Stimulated activated memory B cell treated with anti-CD40 and anti-IgM and Interleukin-4, amounts not matched to agents 10 μg/mL and 1 μg/mL and 100 μg/mL, for 72 hours (primary cell): ENCODE data around the gene AMBP.
A peak's percentile ranks its signal among the peaks of the same experiment; 100 is the strongest.
"Not testable (repeated sequence)": the region's sequence is repeated elsewhere in the genome, so short reads cannot be mapped to it uniquely, and the experiment has no call there.

Experiments used
- ATAC-seq: fragments of 150-1000 bp; cut with Tn5 transposase; 2 replicates; pipeline ENCODE4 v1.10.0; 2021
- H3K27ac Mint-ChIP-seq: one replicate; pipeline ENCODE4 v1.8.0; 2022; ENCODE audit warnings: mild to moderate bottlenecking, mixed read lengths
- H3K27me3 Mint-ChIP-seq: one replicate; pipeline ENCODE4 v1.8.0; 2022; ENCODE audit warnings: mixed read lengths
- H3K36me3 Mint-ChIP-seq: one replicate; pipeline ENCODE4 v1.8.0; 2022; ENCODE audit warnings: mixed read lengths
- H3K4me1 Mint-ChIP-seq: one replicate; pipeline ENCODE4 v1.8.0; 2022; ENCODE audit warnings: mixed read lengths
- H3K4me3 Mint-ChIP-seq: one replicate; pipeline ENCODE4 v1.8.0; 2022; ENCODE audit warnings: mild to moderate bottlenecking, moderate library complexity, mixed read lengths
- H3K9me3 Mint-ChIP-seq: one replicate; pipeline ENCODE4 v1.8.0; 2022; ENCODE audit warnings: mixed read lengths

AMBP gene

GRCh38 chr9:114088571-114089170 lies 10.6 kb upstream of the AMBP start:
- Mint-ChIP-seq H3K27ac (no peak overlapping the region), H3K27me3 (peaks cover 18% of the 10 kb centered on the region), H3K36me3 (no peaks in the 10 kb centered on the region), H3K9me3 (no peaks in the 10 kb centered on the region), H3K4me1 (no peaks in the 10 kb centered on the region), H3K4me3 (no peak overlapping the region)
- no peak for ATAC-seq

GRCh38 chr9:114087721-114088120 lies 9.6 kb upstream of the AMBP start:
- H3K4me1 Mint-ChIP-seq: no peaks in the 10 kb centered on the region
- no peak for ATAC-seq
- H3K9me3 Mint-ChIP-seq: no peaks in the 10 kb centered on the region
- H3K4me3 Mint-ChIP-seq: no peak overlapping the region
- peaks cover 18% of the 10 kb centered on the region for H3K27me3 Mint-ChIP-seq
- no peaks in the 10 kb centered on the region for H3K36me3 Mint-ChIP-seq
- H3K27ac Mint-ChIP-seq: no peak overlapping the region

- H3K9me3 Mint-ChIP-seq: no peaks in the 10 kb centered on the region
- no peak for ATAC-seq
- H3K27ac Mint-ChIP-seq: no peak overlapping the region
- H3K4me3 Mint-ChIP-seq: no peak overlapping the region
- no peaks in the 10 kb centered on the region for H3K36me3 Mint-ChIP-seq
- peaks cover 29% of the 10 kb centered on the region for H3K27me3 Mint-ChIP-seq
- no peaks in the 10 kb centered on the region for H3K4me1 Mint-ChIP-seq
Measured at GRCh38 chr9:114086607-114087006, 8.5 kb upstream of the AMBP start.

- ATAC-seq: no peak
Measured at GRCh38 chr9:114086009-114086408, 7.9 kb upstream of the AMBP start.

GRCh38 chr9:114085387-114085789 lies 7.3 kb upstream of the AMBP start:
- no peak overlapping the region for H3K27ac Mint-ChIP-seq
- H3K4me1 Mint-ChIP-seq: no peaks in the 10 kb centered on the region
- H3K4me3 Mint-ChIP-seq: no peak overlapping the region
- H3K36me3 Mint-ChIP-seq: no peaks in the 10 kb centered on the region
- ATAC-seq: no peak
- no peaks in the 10 kb centered on the region for H3K9me3 Mint-ChIP-seq
- peaks cover 30% of the 10 kb centered on the region for H3K27me3 Mint-ChIP-seq

More at GRCh38 chr9:114086009-114086408, 7.9 kb upstream of the AMBP start:
- Mint-ChIP-seq H3K27ac (no peak overlapping the region), H3K4me1 (no peaks in the 10 kb centered on the region), H3K4me3 (no peak overlapping the region), H3K36me3 (no peaks in the 10 kb centered on the region), H3K9me3 (no peaks in the 10 kb centered on the region), H3K27me3 (peaks cover 35% of the 10 kb centered on the region)

GRCh38 chr9:114084282-114085073 lies 6.4 kb upstream of the AMBP start:
- Mint-ChIP-seq H3K36me3 (no peaks in the 10 kb centered on the region), H3K4me3 (no peak overlapping the region), H3K27ac (no peak overlapping the region), H3K9me3 (no peaks in the 10 kb centered on the region), H3K27me3 (peaks cover 21% of the 10 kb centered on the region), H3K4me1 (no peaks in the 10 kb centered on the region)
- no peak for ATAC-seq

GRCh38 chr9:114083666-114084065 lies 5.6 kb upstream of the AMBP start:
- no peaks in the 10 kb centered on the region for H3K9me3 Mint-ChIP-seq
- no peak for ATAC-seq
- peaks cover 17% of the 10 kb centered on the region for H3K27me3 Mint-ChIP-seq
- H3K27ac Mint-ChIP-seq: no peak overlapping the region
- no peaks in the 10 kb centered on the region for H3K4me1 Mint-ChIP-seq
- H3K4me3 Mint-ChIP-seq: no peak overlapping the region
- no peaks in the 10 kb centered on the region for H3K36me3 Mint-ChIP-seq

- H3K27ac Mint-ChIP-seq, H3K9me3 Mint-ChIP-seq, H3K36me3 Mint-ChIP-seq, ATAC-seq, H3K4me3 Mint-ChIP-seq, H3K4me1 Mint-ChIP-seq: not testable (repeated sequence)
- H3K27me3 Mint-ChIP-seq: peaks cover 17% of the 10 kb centered on the region
Measured at GRCh38 chr9:114082763-114083412, 4.8 kb upstream of the AMBP start.

GRCh38 chr9:114082017-114082762 lies 4.1 kb upstream of the AMBP start:
- no peak overlapping the region for H3K4me3 Mint-ChIP-seq
- H3K27ac Mint-ChIP-seq: no peak overlapping the region
- peak; percentile 71 for ATAC-seq
- peaks cover 24% of the 10 kb centered on the region for H3K27me3 Mint-ChIP-seq
- no peaks in the 10 kb centered on the region for H3K36me3 Mint-ChIP-seq
- no peaks in the 10 kb centered on the region for H3K9me3 Mint-ChIP-seq
- no peaks in the 10 kb centered on the region for H3K4me1 Mint-ChIP-seq

GRCh38 chr9:114081441-114082016 lies 3.4 kb upstream of the AMBP start:
- H3K27me3 Mint-ChIP-seq: peaks cover 31% of the 10 kb centered on the region
- no peak overlapping the region for H3K4me3 Mint-ChIP-seq
- no peak overlapping the region for H3K27ac Mint-ChIP-seq
- no peak for ATAC-seq
- H3K4me1 Mint-ChIP-seq: no peaks in the 10 kb centered on the region
- H3K36me3 Mint-ChIP-seq: no peaks in the 10 kb centered on the region
- H3K9me3 Mint-ChIP-seq: no peaks in the 10 kb centered on the region

GRCh38 chr9:114080773-114081440 lies 2.8 kb upstream of the AMBP start:
- no peak overlapping the region for H3K4me3 Mint-ChIP-seq
- H3K36me3 Mint-ChIP-seq: no peaks in the 10 kb centered on the region
- H3K27ac Mint-ChIP-seq: no peak overlapping the region
- no peaks in the 10 kb centered on the region for H3K4me1 Mint-ChIP-seq
- peaks cover 37% of the 10 kb centered on the region for H3K27me3 Mint-ChIP-seq
- ATAC-seq: no peak
- H3K9me3 Mint-ChIP-seq: no peaks in the 10 kb centered on the region

- ATAC-seq: no peak
- Mint-ChIP-seq H3K9me3 (no peaks in the 10 kb centered on the region), H3K4me1 (no peaks in the 10 kb centered on the region), H3K27me3 (peaks cover 43% of the 10 kb centered on the region), H3K4me3 (no peak overlapping the region), H3K27ac (no peak overlapping the region), H3K36me3 (no peaks in the 10 kb centered on the region)
Measured at GRCh38 chr9:114080195-114080772, 2.2 kb upstream of the AMBP start.

GRCh38 chr9:114078781-114079156 lies 669 bp upstream of the AMBP start:
- Mint-ChIP-seq H3K27ac (no peak overlapping the region), H3K27me3 (peaks cover 54% of the 10 kb centered on the region), H3K36me3 (no peaks in the 10 kb centered on the region), H3K4me3 (no peak overlapping the region), H3K4me1 (no peaks in the 10 kb centered on the region), H3K9me3 (peaks cover 3% of the 10 kb centered on the region)
- ATAC-seq: no peak

GRCh38 chr9:114077162-114077837 lies 800 bp downstream of the AMBP start:
- Mint-ChIP-seq H3K4me1 (no peaks in the 10 kb centered on the region), H3K4me3 (no peak overlapping the region), H3K9me3 (peaks cover 3% of the 10 kb centered on the region), H3K27ac (no peak overlapping the region), H3K36me3 (no peaks in the 10 kb centered on the region), H3K27me3 (peaks cover 51% of the 10 kb centered on the region)
- peak; percentile 31 for ATAC-seq
